Measurements from ENCODE around the gene SLCO2A1. TPM values are rescaled to one million over a fixed set of nuclear protein-coding genes. Genes with fewer than 3 reads are reported as not detected.

Gene SLCO2A1
- total and polyA plus RNA-seq, 4 experiments from 2014 or later: not detected

DNA sequence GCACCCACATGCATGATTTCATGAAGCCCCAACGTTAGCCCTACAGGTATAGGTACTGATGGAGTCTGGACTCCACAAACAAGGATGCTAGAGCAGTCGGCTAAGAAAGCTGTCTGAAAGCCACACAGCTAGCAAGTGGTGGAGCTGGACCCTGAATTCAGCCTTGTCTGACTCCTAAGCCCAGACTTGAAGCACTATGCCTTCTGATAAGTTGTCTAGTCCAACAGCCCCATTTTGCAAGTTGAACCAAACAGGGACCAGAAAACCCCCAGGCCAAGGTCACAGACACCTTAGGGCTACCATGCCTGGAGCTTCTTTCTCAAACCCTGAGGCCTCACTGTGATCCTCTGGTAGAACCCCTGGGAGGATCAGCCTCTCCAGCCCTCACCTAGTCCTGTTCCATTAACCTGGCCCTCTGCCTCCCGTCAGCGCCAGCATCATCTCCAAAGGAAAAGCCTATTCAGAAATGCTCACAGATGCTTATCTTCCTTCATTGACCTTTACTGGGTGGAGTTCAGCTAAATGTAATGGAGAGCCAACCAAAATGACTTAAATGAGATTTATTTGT lies 1.7 kb upstream of the SLCO2A1 start:
- no peak for DNase-seq
- POLR2A ChIA-PET (ENCODE audit: partially characterized antibody): no interaction called here
- no peaks in the 10 kb centered on the region for H3K9me3 Mint-ChIP-seq
- Histone ChIP-seq H3K9me3 (ENCODE audit: control insufficient read depth in 1 of 2, low read length in 2 of 2) (no peaks in the 10 kb centered on the region), H3K27me3 (ENCODE audit: insufficient read depth, low read length) (peaks cover 4% of the 10 kb centered on the region), H3K36me3 (ENCODE audit: insufficient read depth, low read length) (no peaks in the 10 kb centered on the region), H3K27ac (ENCODE audit: low read depth, low read length) (no peak overlapping the region), H3K4me1 (ENCODE audit: insufficient read depth, low read length) (no peaks in the 10 kb centered on the region), H3K4me3 (ENCODE audit: low read length in 2 of 2) (no peak overlapping the region)
- H3K4me1 Mint-ChIP-seq: peaks cover 2 to 10% (median 4%) of the 10 kb centered on the region in 4 donors
- no peak overlapping the region for H3K27ac Mint-ChIP-seq
- CTCF ChIA-PET (ENCODE audit: partially characterized antibody): no interaction called here
- no peak overlapping the region for H3K4me3 Mint-ChIP-seq
- intact Hi-C loops (cut with micrococcal nuclease): no loop called here
- H3K27me3 Mint-ChIP-seq: peaks cover 37 to 39% of the 10 kb centered on the region in 2 donors
- H3K36me3 Mint-ChIP-seq: no peaks in the 10 kb centered on the region

- intact Hi-C loops (cut with micrococcal nuclease): no loop called here
- H3K27ac ChIP-seq (ENCODE audit: low read depth, low read length): no peak overlapping the region
- H3K27me3 Mint-ChIP-seq: peaks cover 39% of the 10 kb centered on the region in 2 donors
- H3K4me3 Mint-ChIP-seq: peak overlapping the region in 5 of 8 donors; percentile 27 to 66 (median 58)
- peaks cover 4% of the 10 kb centered on the region for H3K27me3 ChIP-seq (ENCODE audit: insufficient read depth, low read length)
- no peaks in the 10 kb centered on the region for H3K36me3 Mint-ChIP-seq
- POLR2A ChIA-PET (ENCODE audit: partially characterized antibody): no interaction called here
- H3K27ac Mint-ChIP-seq: no peak overlapping the region
- DNase-seq: no peak
- CTCF ChIA-PET (ENCODE audit: partially characterized antibody): no interaction called here
- no peaks in the 10 kb centered on the region for H3K9me3 Mint-ChIP-seq
- H3K9me3 ChIP-seq (ENCODE audit: control insufficient read depth in 1 of 2, low read length in 2 of 2): no peaks in the 10 kb centered on the region
- no peaks in the 10 kb centered on the region for H3K36me3 ChIP-seq (ENCODE audit: insufficient read depth, low read length)
- no peaks in the 10 kb centered on the region for H3K4me1 ChIP-seq (ENCODE audit: insufficient read depth, low read length)
- H3K4me3 ChIP-seq (ENCODE audit: low read length in 2 of 2): no peak overlapping the region
- H3K4me1 Mint-ChIP-seq: peaks cover 2 to 10% (median 4%) of the 10 kb centered on the region in 4 donors
Measured at GRCh38 chr3:134030379-134031347, 938 bp upstream of the SLCO2A1 start.

DNA sequence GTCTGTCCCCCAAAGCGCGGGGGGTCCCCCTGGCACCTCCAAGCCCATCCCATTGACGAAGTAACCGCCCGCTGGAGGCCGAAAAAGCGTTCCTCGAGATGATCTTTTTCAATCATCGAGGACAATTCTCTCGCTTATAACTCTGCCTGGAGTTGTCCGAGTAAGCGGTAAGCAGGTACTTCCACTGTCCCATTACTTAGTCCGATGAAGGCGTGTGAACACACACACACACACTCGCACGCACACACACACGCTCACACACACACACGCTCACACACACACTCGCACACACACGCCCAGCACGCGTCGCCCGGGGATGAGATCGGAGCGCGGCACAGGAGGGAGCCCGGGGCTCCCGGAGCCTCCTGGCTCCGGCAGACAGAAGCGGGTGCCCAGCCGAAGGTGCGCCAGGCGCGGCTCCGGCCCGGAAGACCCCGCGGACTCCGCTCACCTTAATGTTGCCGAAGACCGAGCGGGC lies 430 bp downstream of the SLCO2A1 start:
- no peaks in the 10 kb centered on the region for H3K9me3 ChIP-seq (ENCODE audit: control insufficient read depth in 1 of 2, low read length in 2 of 2)
- no peak overlapping the region for H3K27ac ChIP-seq (ENCODE audit: low read depth, low read length)
- peaks cover 2 to 10% (median 4%) of the 10 kb centered on the region in 4 donors for H3K4me1 Mint-ChIP-seq
- no peaks in the 10 kb centered on the region for H3K9me3 Mint-ChIP-seq
- H3K4me3 ChIP-seq (ENCODE audit: low read length in 2 of 2): no peak overlapping the region
- peaks cover 37 to 39% of the 10 kb centered on the region in 2 donors for H3K27me3 Mint-ChIP-seq
- peak overlapping the region in 6 of 8 donors; percentile 45 to 85 (median 66) for H3K4me3 Mint-ChIP-seq
- intact Hi-C loops (cut with micrococcal nuclease): no loop called here
- no peaks in the 10 kb centered on the region for H3K36me3 ChIP-seq (ENCODE audit: insufficient read depth, low read length)
- peaks cover 4% of the 10 kb centered on the region for H3K27me3 ChIP-seq (ENCODE audit: insufficient read depth, low read length)
- H3K27ac Mint-ChIP-seq: no peak overlapping the region
- CTCF ChIA-PET (ENCODE audit: partially characterized antibody): no interaction called here
- H3K36me3 Mint-ChIP-seq: no peaks in the 10 kb centered on the region
- no peaks in the 10 kb centered on the region for H3K4me1 ChIP-seq (ENCODE audit: insufficient read depth, low read length)
- no peak for DNase-seq
- POLR2A ChIA-PET (ENCODE audit: partially characterized antibody): no interaction called here

GRCh38 chr3:134028486-134029255 lies 1.1 kb downstream of the SLCO2A1 start:
- H3K36me3 Mint-ChIP-seq: no peaks in the 10 kb centered on the region
- H3K27ac ChIP-seq (ENCODE audit: low read depth, low read length): no peak overlapping the region
- H3K4me3 ChIP-seq (ENCODE audit: low read length in 2 of 2): no peak overlapping the region
- H3K27me3 ChIP-seq (ENCODE audit: insufficient read depth, low read length): peaks cover 4% of the 10 kb centered on the region
- intact Hi-C loops (cut with micrococcal nuclease): no loop called here
- H3K9me3 ChIP-seq (ENCODE audit: control insufficient read depth in 1 of 2, low read length in 2 of 2): no peaks in the 10 kb centered on the region
- H3K4me1 ChIP-seq (ENCODE audit: insufficient read depth, low read length): no peaks in the 10 kb centered on the region
- H3K27me3 Mint-ChIP-seq: peaks cover 35 to 37% of the 10 kb centered on the region in 2 donors
- CTCF ChIA-PET (ENCODE audit: partially characterized antibody): no interaction called here
- H3K9me3 Mint-ChIP-seq: no peaks in the 10 kb centered on the region
- peak overlapping the region in 3 of 8 donors; percentile 10 to 85 (median 82) for H3K4me3 Mint-ChIP-seq
- DNase-seq: no peak
- H3K36me3 ChIP-seq (ENCODE audit: insufficient read depth, low read length): no peaks in the 10 kb centered on the region
- no peak overlapping the region for H3K27ac Mint-ChIP-seq
- POLR2A ChIA-PET (ENCODE audit: partially characterized antibody): no interaction called here
- peaks cover 2 to 10% (median 4%) of the 10 kb centered on the region in 4 donors for H3K4me1 Mint-ChIP-seq

DNA sequence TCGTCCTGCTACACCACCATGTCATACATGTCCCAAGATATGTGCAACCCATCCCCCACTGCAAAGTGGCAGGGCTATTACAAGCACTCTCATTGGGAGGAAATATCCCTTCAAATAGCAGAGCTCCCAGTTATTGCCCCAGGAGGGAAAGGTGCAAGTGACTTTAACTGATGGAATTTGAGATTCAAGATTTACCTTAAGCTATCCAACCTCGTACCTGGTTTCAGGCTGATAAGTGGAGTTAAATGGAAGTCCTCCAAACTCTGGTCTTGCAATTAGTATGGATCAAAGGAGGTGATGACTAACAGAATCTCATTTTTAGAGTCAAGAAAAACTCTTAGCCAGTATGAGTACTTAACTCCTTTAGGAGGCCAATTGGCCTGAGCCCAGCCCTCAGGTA lies 2.1 kb downstream of the SLCO2A1 start:
- Histone ChIP-seq H3K4me1 (ENCODE audit: insufficient read depth, low read length) (no peaks in the 10 kb centered on the region), H3K36me3 (ENCODE audit: insufficient read depth, low read length) (no peaks in the 10 kb centered on the region), H3K4me3 (ENCODE audit: low read length in 2 of 2) (no peak overlapping the region), H3K27ac (ENCODE audit: low read depth, low read length) (no peak overlapping the region), H3K27me3 (ENCODE audit: insufficient read depth, low read length) (peaks cover 4% of the 10 kb centered on the region), H3K9me3 (ENCODE audit: control insufficient read depth in 1 of 2, low read length in 2 of 2) (no peaks in the 10 kb centered on the region)
- Mint-ChIP-seq H3K4me1 (peaks cover 2 to 10% (median 4%) of the 10 kb centered on the region in 4 donors), H3K27me3 (peaks cover 27 to 31% of the 10 kb centered on the region in 2 donors), H3K9me3 (no peaks in the 10 kb centered on the region), H3K36me3 (no peaks in the 10 kb centered on the region), H3K4me3 (peak overlapping the region in 1 of 8 donors; percentile 37), H3K27ac (no peak overlapping the region)
- intact Hi-C loops (cut with micrococcal nuclease): no loop called here
- DNase-seq: no peak
- CTCF ChIA-PET (ENCODE audit: partially characterized antibody): no interaction called here
- POLR2A ChIA-PET (ENCODE audit: partially characterized antibody): no interaction called here

DNA sequence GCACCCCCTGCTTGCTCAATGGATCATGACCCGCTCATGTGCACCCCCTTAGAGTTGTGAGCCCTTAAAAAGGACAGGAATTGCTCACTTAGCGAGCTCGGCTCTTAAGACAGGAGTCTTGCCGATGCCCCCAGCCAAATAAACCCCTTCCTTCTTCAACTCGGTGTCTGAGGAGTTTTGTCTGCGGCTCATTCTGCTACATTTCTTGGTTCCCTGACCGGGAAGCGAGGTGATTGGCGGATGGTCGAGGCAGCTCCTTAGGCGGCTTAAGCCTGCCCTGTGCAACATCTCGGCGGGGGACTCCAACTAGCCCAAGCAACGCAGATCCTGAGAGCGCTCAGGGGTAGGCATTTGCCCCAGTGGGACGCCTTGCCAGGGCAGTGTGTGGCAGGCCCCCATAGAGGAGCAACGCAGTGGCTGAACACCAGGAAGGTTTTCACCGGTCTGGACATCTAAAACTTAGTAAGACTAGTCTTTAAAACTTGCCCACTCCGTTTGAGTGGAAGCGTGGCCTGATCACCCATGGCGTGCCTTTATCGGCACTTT lies 9.5 kb downstream of the SLCO2A1 start:
- Histone ChIP-seq H3K4me1 (ENCODE audit: insufficient read depth, low read length) (no peaks in the 10 kb centered on the region), H3K4me3 (ENCODE audit: low read length in 2 of 2) (no peak overlapping the region), H3K9me3 (ENCODE audit: control insufficient read depth in 1 of 2, low read length in 2 of 2) (no peaks in the 10 kb centered on the region), H3K27ac (ENCODE audit: low read depth, low read length) (no peak overlapping the region), H3K27me3 (ENCODE audit: insufficient read depth, low read length) (no peaks in the 10 kb centered on the region), H3K36me3 (ENCODE audit: insufficient read depth, low read length) (no peaks in the 10 kb centered on the region)
- no peak for DNase-seq
- no peak overlapping the region for H3K27ac Mint-ChIP-seq
- H3K4me1 Mint-ChIP-seq: no peaks in the 10 kb centered on the region
- ChIA-PET CTCF (ENCODE audit: partially characterized antibody) (no interaction called here), POLR2A (ENCODE audit: partially characterized antibody) (no interaction called here)
- H3K9me3 Mint-ChIP-seq: no peaks in the 10 kb centered on the region
- H3K4me3 Mint-ChIP-seq: no peak overlapping the region
- H3K27me3 Mint-ChIP-seq: peaks cover 5 to 6% of the 10 kb centered on the region in 2 donors
- no peaks in the 10 kb centered on the region for H3K36me3 Mint-ChIP-seq
- intact Hi-C loops (cut with micrococcal nuclease): no loop called here

DNA sequence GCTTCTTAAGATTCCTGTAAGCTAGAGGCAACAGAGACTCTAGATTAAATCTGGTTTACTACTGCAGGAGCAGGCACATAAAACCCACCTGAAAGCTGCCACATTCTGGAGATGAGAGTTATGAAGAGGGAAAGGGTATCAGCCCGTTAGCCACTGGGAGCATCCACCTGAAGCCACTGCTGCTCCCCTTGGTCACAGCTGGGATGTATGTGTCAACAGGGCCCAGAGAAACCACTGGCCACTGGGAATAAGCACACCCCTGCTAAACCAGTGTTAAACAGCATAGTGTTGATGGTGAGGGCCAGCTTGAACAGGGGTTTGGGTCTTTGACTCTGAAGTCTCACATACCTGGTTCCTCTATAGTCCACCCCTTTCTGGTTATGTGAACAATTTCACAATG lies 10.9 kb downstream of the SLCO2A1 start:
- no peak overlapping the region for H3K4me3 Mint-ChIP-seq
- Histone ChIP-seq H3K9me3 (ENCODE audit: control insufficient read depth in 1 of 2, low read length in 2 of 2) (no peaks in the 10 kb centered on the region), H3K36me3 (ENCODE audit: insufficient read depth, low read length) (no peaks in the 10 kb centered on the region), H3K27ac (ENCODE audit: low read depth, low read length) (no peak overlapping the region), H3K4me3 (ENCODE audit: low read length in 2 of 2) (no peak overlapping the region), H3K4me1 (ENCODE audit: insufficient read depth, low read length) (no peaks in the 10 kb centered on the region), H3K27me3 (ENCODE audit: insufficient read depth, low read length) (no peaks in the 10 kb centered on the region)
- POLR2A ChIA-PET (ENCODE audit: partially characterized antibody): no interaction called here
- H3K9me3 Mint-ChIP-seq: no peaks in the 10 kb centered on the region
- DNase-seq: no peak
- peaks cover 5% of the 10 kb centered on the region in 2 donors for H3K27me3 Mint-ChIP-seq
- no peaks in the 10 kb centered on the region for H3K36me3 Mint-ChIP-seq
- CTCF ChIA-PET (ENCODE audit: partially characterized antibody): interaction anchor here (0.6 kb wide), 1 partner anchor 351 kb away, joined by 3 read pairs; no protein-coding TSS in a partner anchor
- intact Hi-C loops (cut with micrococcal nuclease): no loop called here
- H3K27ac Mint-ChIP-seq: no peak overlapping the region
- H3K4me1 Mint-ChIP-seq: no peaks in the 10 kb centered on the region

Data from CD4-positive, alpha-beta memory T cell (primary cell).